Measurements from ENCODE around the gene ANO1.

ANO1 gene

GRCh38 chr11:70075836-70076235 lies 2.3 kb upstream of the ANO1 start:
- in situ Hi-C loops (cut with HindIII; ENCODE audit: low sequenced_read_pairs): no loop called here
- no peak overlapping the region for H3K4me3 ChIP-seq (ENCODE audit: low read depth, low read length)
- no peak for DNase-seq (ENCODE audit: low read depth)
- no peak for TF ChIP-seq CTCF (IDR thresholded peaks at IDR 0.05; ENCODE audit: low read depth, low read length, missing control alignments)

GRCh38 chr11:70076461-70076931 lies 1.6 kb upstream of the ANO1 start:
- in situ Hi-C loops (cut with HindIII; ENCODE audit: low sequenced_read_pairs): no loop called here
- no peak for TF ChIP-seq CTCF (IDR thresholded peaks at IDR 0.05; ENCODE audit: low read depth, low read length, missing control alignments)
- no peak for DNase-seq (ENCODE audit: low read depth)
- H3K4me3 ChIP-seq (ENCODE audit: low read depth, low read length): no peak overlapping the region

GRCh38 chr11:70077411-70078094 lies 564 bp upstream of the ANO1 start:
- in situ Hi-C loops (cut with HindIII; ENCODE audit: low sequenced_read_pairs): no loop called here
- H3K4me3 ChIP-seq (ENCODE audit: low read depth, low read length): no peak overlapping the region
- no peak for DNase-seq (ENCODE audit: low read depth)
- no peak for TF ChIP-seq CTCF (IDR thresholded peaks at IDR 0.05; ENCODE audit: low read depth, low read length, missing control alignments)

- in situ Hi-C loops (cut with HindIII; ENCODE audit: low sequenced_read_pairs): no loop called here
- DNase-seq (ENCODE audit: low read depth): no peak
- TF ChIP-seq CTCF (IDR thresholded peaks at IDR 0.05; ENCODE audit: low read depth, low read length, missing control alignments): no peak
- no peak overlapping the region for H3K4me3 ChIP-seq (ENCODE audit: low read depth, low read length)
Measured at GRCh38 chr11:70078781-70079616, 882 bp downstream of the ANO1 start.

- in situ Hi-C loops (cut with HindIII; ENCODE audit: low sequenced_read_pairs): no loop called here
Measured at GRCh38 chr11:70079691-70080090, 1.6 kb downstream of the ANO1 start.

GRCh38 chr11:70080763-70081162 lies 2.6 kb downstream of the ANO1 start:
- DNase-seq (ENCODE audit: low read depth): no peak
- in situ Hi-C loops (cut with HindIII; ENCODE audit: low sequenced_read_pairs): no loop called here
- H3K4me3 ChIP-seq (ENCODE audit: low read depth, low read length): no peak overlapping the region
- no peak for TF ChIP-seq CTCF (IDR thresholded peaks at IDR 0.05; ENCODE audit: low read depth, low read length, missing control alignments)

More at GRCh38 chr11:70079691-70080090, 1.6 kb downstream of the ANO1 start:
- DNase-seq (ENCODE audit: low read depth): no peak
- no peak overlapping the region for H3K4me3 ChIP-seq (ENCODE audit: low read depth, low read length)
- TF ChIP-seq CTCF (IDR thresholded peaks at IDR 0.05; ENCODE audit: low read depth, low read length, missing control alignments): no peak

Data from astrocyte of the cerebellum (primary cell).